HAP-1 (cell line): ENCODE results near the gene CPT1A.
"Not testable (repeated sequence)": the region's sequence is repeated elsewhere in the genome, so short reads cannot be mapped to it uniquely, and the experiment has no call there.

Experiments
- DNase-seq, 2 experiments: peaks; one replicate each; pipeline ENCODE4 v3.0.0-alpha.2; 2016 to 2020; ENCODE audit warnings: low spot score in 2 of 2
- H3K27me3 ChIP-seq: fragments of 250-450 bp; sonication (Bioruptor Pico); 2 replicates; pipeline ENCODE4 v1.5.1; 2020; ENCODE audit warnings: low read depth, mild to moderate bottlenecking, moderate library complexity
- H3K36me3 ChIP-seq: fragments of 250-450 bp; sonication (Bioruptor Pico); replicated peaks from 2 replicates; pipeline ENCODE4 v1.5.1; 2020; ENCODE audit warnings: mild to moderate bottlenecking
- H3K4me1 ChIP-seq: fragments of 250-450 bp; sonication (Bioruptor Pico); 2 replicates; pipeline ENCODE4 v1.5.1; 2020; ENCODE audit warnings: mild to moderate bottlenecking
- H3K4me3 ChIP-seq: fragments of 250-450 bp; sonication (Bioruptor Pico); 2 replicates; pipeline ENCODE4 v1.5.1; 2020; ENCODE audit warnings: mild to moderate bottlenecking, moderate library complexity
- H3K9me3 ChIP-seq: fragments of 250-450 bp; sonication (Bioruptor Pico); 2 replicates; pipeline ENCODE4 v1.5.1; 2020; ENCODE audit warnings: mild to moderate bottlenecking, moderate library complexity
- in situ Hi-C: fragments of 300-500 bp; cut with MboI; formaldehyde crosslinking; loops from 3 replicates; pipeline ENCODE4 v1.14.3; 2020; ENCODE audit warnings: low sequenced_read_pairs, inconsistent platforms, mixed read lengths

CPT1A gene

GRCh38 chr11:68863553-68864265 is 22.0 kb upstream of the CPT1A start:
- H3K4me1 ChIP-seq = peaks cover 12% of the 10 kb centered on the region
- no peaks in the 10 kb centered on the region for H3K27me3 ChIP-seq
- in situ Hi-C loops = no loop called here
- no peak overlapping the region for H3K4me3 ChIP-seq
- H3K36me3 ChIP-seq = no peaks in the 10 kb centered on the region
- DNase-seq = no peak
- H3K9me3 ChIP-seq = peaks cover 9% of the 10 kb centered on the region

DNA sequence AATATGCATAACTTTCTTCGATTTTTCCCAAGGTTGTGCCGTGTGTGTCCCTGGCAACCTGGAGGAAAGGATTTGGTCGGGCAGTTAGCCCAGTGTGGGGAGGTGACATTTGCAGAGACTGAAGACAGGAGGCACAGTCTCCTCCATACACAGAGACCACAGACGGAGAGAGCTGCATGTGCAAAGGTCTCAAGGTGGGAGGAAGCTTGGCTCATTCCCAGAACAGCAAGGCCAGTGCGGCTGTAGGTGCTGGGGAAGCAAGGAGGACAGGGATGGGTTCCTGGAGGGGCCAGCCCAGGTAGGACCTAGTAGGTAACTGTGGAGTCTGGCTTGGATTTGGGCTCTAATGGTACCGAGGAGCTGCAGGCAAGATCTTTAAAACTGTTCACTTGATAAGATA is 20.7 kb upstream of the CPT1A start:
- no peaks in the 10 kb centered on the region for H3K27me3 ChIP-seq
- H3K9me3 ChIP-seq = peaks cover 9% of the 10 kb centered on the region
- H3K36me3 ChIP-seq = no peaks in the 10 kb centered on the region
- H3K4me1 ChIP-seq = peaks cover 5% of the 10 kb centered on the region
- no peak overlapping the region for H3K4me3 ChIP-seq
- in situ Hi-C loops = no loop called here
- DNase-seq = no peak

GRCh38 chr11:68859123-68859522 is 17.4 kb upstream of the CPT1A start:
- in situ Hi-C loops = no loop called here
- H3K4me3 ChIP-seq = no peak overlapping the region
- no peaks in the 10 kb centered on the region for H3K36me3 ChIP-seq
- peaks cover 7% of the 10 kb centered on the region for H3K4me1 ChIP-seq
- DNase-seq = no peak
- no peaks in the 10 kb centered on the region for H3K27me3 ChIP-seq
- peaks cover 6% of the 10 kb centered on the region for H3K9me3 ChIP-seq

DNA sequence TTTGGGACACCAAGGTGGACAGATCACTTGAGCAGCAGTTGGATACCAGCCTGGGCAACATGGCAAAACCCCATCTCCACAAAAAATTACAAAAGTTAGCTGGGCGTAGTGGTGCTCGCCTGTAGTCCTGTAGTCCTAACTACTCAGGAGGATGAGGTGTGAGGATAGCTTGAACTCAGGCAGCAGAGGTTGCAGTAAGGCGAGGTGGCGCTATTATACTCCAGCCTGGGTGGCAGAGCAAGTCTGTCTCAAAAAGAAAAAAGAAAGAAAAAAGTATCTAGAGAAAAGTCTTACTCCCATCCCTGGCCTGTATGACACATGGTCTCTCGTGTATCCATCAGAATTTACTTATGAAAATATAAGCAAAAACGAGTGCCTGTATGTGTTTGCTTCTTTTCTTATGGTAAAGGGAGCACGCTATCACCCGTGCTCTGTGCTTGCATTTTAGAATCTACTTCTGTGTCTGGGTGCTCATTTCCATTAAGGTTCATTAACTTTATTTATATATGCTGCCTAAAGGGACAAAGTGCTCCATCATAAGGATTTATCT is 15.4 kb upstream of the CPT1A start:
- no peak for DNase-seq
- H3K36me3 ChIP-seq = no peaks in the 10 kb centered on the region
- in situ Hi-C loops = no loop called here
- H3K9me3 ChIP-seq = no peaks in the 10 kb centered on the region; the same call in 1 of the 2 replicates
- no peaks in the 10 kb centered on the region for H3K27me3 ChIP-seq
- peaks cover 7% of the 10 kb centered on the region for H3K4me1 ChIP-seq
- H3K4me3 ChIP-seq = no peak overlapping the region

- H3K27me3 ChIP-seq, H3K4me1 ChIP-seq, in situ Hi-C loops, H3K36me3 ChIP-seq, H3K4me3 ChIP-seq, DNase-seq, H3K9me3 ChIP-seq: not testable (repeated sequence)
Observed at GRCh38 chr11:68856425-68857030, 14.8 kb upstream of the CPT1A start.

DNA sequence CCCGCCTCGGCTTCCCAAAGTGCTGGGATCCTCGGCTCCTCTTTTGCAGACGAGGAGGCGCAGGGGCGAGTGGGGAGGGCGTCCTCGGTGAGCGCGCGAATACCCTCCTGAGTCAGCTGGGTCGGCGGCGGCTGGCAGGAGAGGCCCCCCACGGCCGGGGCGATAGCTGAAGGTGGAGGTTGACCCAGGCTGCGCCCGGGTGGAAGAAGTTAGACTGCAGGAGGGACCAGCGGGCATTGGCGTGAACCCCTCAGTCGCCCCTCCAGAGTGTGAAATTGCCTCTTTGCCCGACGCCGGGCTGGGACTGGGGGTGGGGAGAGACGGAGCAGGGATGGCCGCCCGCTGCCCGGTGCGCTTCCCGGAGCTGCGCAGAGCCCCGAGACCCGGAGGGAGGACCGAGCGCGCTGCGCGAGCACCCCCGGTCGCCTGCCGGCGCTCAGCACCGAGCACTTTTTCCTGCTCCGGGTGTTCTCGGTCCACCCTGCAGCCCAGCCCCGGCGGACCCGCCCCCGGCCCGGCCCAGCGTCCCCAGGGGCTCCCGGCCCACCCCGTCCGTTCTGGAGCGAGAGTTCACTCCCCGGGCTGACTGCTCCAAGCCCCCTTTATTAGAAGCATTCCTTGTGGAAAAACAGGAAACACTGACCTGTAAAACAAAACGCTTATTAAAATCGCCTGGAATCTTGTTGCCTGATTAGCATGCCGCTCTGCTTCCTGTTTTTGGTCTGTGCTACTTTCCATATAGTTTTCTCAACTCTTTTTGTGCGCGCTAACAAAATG is 13.7 kb upstream of the CPT1A start:
- Histone ChIP-seq H3K27me3 (no peaks in the 10 kb centered on the region), H3K4me1 (peaks cover 7% of the 10 kb centered on the region), H3K9me3 (no peaks in the 10 kb centered on the region; the same call in 1 of the 2 replicates), H3K36me3 (no peaks in the 10 kb centered on the region), H3K4me3 (peak overlapping the region; percentile 34)
- in situ Hi-C loops = no loop called here
- peak in 1 of 2 experiments; percentile 48 for DNase-seq

- Histone ChIP-seq H3K4me3 (no peak overlapping the region), H3K27me3 (no peaks in the 10 kb centered on the region), H3K9me3 (no peaks in the 10 kb centered on the region; the same call in 1 of the 2 replicates), H3K36me3 (no peaks in the 10 kb centered on the region), H3K4me1 (peaks cover 7% of the 10 kb centered on the region)
- in situ Hi-C loops = no loop called here
- DNase-seq = no peak
Observed at GRCh38 chr11:68854273-68854958, 12.7 kb upstream of the CPT1A start.

- DNase-seq = no peak
- in situ Hi-C loops = no loop called here
- H3K4me3 ChIP-seq = no peak overlapping the region
- no peaks in the 10 kb centered on the region for H3K27me3 ChIP-seq
- no peaks in the 10 kb centered on the region for H3K36me3 ChIP-seq
- peaks cover 7% of the 10 kb centered on the region for H3K4me1 ChIP-seq
- H3K9me3 ChIP-seq = no peaks in the 10 kb centered on the region
Observed at GRCh38 chr11:68852628-68853027, 10.9 kb upstream of the CPT1A start.

GRCh38 chr11:68848429-68848828 is 6.7 kb upstream of the CPT1A start:
- in situ Hi-C loops = no loop called here
- H3K36me3 ChIP-seq = no peaks in the 10 kb centered on the region
- DNase-seq = no peak
- H3K9me3 ChIP-seq = no peaks in the 10 kb centered on the region
- H3K4me1 ChIP-seq = peaks cover 10% of the 10 kb centered on the region
- H3K27me3 ChIP-seq = no peaks in the 10 kb centered on the region
- no peak overlapping the region for H3K4me3 ChIP-seq

DNA sequence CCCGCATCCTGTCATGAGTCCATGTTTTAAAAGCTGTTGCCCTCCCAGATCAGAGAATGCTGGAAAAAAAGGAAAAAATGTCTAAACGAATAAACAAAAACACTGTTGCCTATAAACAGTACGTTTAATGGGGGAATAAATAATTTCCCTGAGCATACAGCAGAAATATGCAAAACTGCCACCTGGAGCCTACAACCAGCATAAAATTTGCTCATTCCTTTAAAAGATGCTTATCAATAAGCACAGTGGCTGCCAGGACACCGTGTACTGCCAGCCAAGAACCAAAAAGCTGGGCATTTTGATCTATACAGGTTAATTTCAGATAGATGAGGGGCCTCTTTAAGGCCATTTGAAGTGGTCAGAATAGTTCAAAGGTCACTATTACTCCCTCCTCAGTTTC is 5.7 kb upstream of the CPT1A start:
- H3K9me3 ChIP-seq = no peaks in the 10 kb centered on the region
- H3K27me3 ChIP-seq = no peaks in the 10 kb centered on the region
- no peaks in the 10 kb centered on the region for H3K36me3 ChIP-seq
- no peak for DNase-seq
- in situ Hi-C loops = no loop called here
- H3K4me3 ChIP-seq = no peak overlapping the region
- H3K4me1 ChIP-seq = peaks cover 16% of the 10 kb centered on the region

GRCh38 chr11:68845351-68846002 is 3.8 kb upstream of the CPT1A start:
- no peaks in the 10 kb centered on the region for H3K27me3 ChIP-seq
- no peaks in the 10 kb centered on the region for H3K36me3 ChIP-seq
- H3K4me1 ChIP-seq = peaks cover 18% of the 10 kb centered on the region
- no peak for DNase-seq
- H3K9me3 ChIP-seq = no peaks in the 10 kb centered on the region
- in situ Hi-C loops = no loop called here
- no peak overlapping the region for H3K4me3 ChIP-seq

DNA sequence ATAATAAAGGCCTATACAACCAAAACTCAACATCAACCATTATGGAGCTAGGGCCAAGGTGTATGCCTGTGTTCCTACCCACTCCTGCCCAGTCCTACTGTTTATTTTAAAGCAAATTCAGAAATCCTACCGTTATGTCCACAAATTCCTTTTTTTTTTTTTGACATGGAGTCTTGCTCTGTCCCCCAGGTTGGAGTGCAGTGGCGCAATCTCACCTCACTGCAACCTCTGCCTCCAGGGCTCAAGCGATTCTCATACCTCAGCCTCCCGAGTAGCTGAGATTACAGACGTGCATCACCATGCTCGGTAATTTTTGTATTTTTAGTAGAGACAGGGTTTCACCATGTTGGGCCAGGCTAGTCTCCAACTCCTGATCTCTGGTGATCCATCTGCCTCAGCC is 3.1 kb upstream of the CPT1A start:
- H3K9me3 ChIP-seq = no peaks in the 10 kb centered on the region
- H3K4me3 ChIP-seq = no peak overlapping the region
- in situ Hi-C loops = no loop called here
- peaks cover 24% of the 10 kb centered on the region for H3K4me1 ChIP-seq
- H3K27me3 ChIP-seq = no peaks in the 10 kb centered on the region
- H3K36me3 ChIP-seq = no peaks in the 10 kb centered on the region
- DNase-seq = no peak

- Histone ChIP-seq H3K9me3 (no peaks in the 10 kb centered on the region), H3K4me1 (peaks cover 26% of the 10 kb centered on the region), H3K4me3 (no peak overlapping the region; the same call in 1 of the 2 replicates), H3K27me3 (no peaks in the 10 kb centered on the region), H3K36me3 (no peaks in the 10 kb centered on the region)
- in situ Hi-C loops = no loop called here
- no peak for DNase-seq
Observed at GRCh38 chr11:68844376-68844775, 2.7 kb upstream of the CPT1A start.
